HL-60 (cell line): ENCODE data around the gene MMP25.

Experiments
- CTCF ChIP-seq: IDR thresholded peaks from one replicate; pipeline ENCODE4 v1.5.1; 2011; ENCODE audit warnings: low read length, control low read depth, inconsistent platforms; ENCODE audit not compliant: insufficient read depth
- POLR2AphosphoS5 ChIP-seq: IDR thresholded peaks from 2 replicates; pipeline ENCODE4 v1.6.1; 2012; ENCODE audit warnings: low read depth
- SPI1 ChIP-seq: IDR thresholded peaks from 2 replicates; pipeline ENCODE4 v1.6.1; 2012; ENCODE audit warnings: low read depth, mild to moderate bottlenecking, borderline replicate concordance

GRCh38 chr16:3004319-3004718 lies 42.0 kb upstream of the MMP25 start:
- no peak for TF ChIP-seq SPI1
- TF ChIP-seq POLR2AphosphoS5 = no peak
- TF ChIP-seq CTCF = no peak
